Astrocyte of the cerebellum (primary cell): ENCODE results near the gene SNRK.

Experiments
- DNase-seq: peaks from one replicate; pipeline ENCODE4 v3.0.0-alpha.2; 2011; ENCODE audit warnings: low read depth
- H3K4me3 ChIP-seq: 2 replicates; pipeline ENCODE4 v1.5.1; 2011; ENCODE audit warnings: mild to moderate bottlenecking, low read depth, low read length, moderate library complexity
- CTCF ChIP-seq: IDR thresholded peaks from 2 replicates; pipeline ENCODE4 v1.5.1; 2012; ENCODE audit warnings: low read length, low read depth, moderate library complexity, mild to moderate bottlenecking; ENCODE audit errors: missing control alignments
- in situ Hi-C: cut with HindIII; loops from 2 replicates; pipeline ENCODE4 v1.10.0; 2017; ENCODE audit warnings: low sequenced_read_pairs

Gene SNRK

GRCh38 chr3:43378066-43378935 lies 92.0 kb downstream of the SNRK start:
- in situ Hi-C loops = no loop called here
- no peak overlapping the region for H3K4me3 ChIP-seq
- TF ChIP-seq CTCF = peak; percentile 71
- DNase-seq = no peak

DNA sequence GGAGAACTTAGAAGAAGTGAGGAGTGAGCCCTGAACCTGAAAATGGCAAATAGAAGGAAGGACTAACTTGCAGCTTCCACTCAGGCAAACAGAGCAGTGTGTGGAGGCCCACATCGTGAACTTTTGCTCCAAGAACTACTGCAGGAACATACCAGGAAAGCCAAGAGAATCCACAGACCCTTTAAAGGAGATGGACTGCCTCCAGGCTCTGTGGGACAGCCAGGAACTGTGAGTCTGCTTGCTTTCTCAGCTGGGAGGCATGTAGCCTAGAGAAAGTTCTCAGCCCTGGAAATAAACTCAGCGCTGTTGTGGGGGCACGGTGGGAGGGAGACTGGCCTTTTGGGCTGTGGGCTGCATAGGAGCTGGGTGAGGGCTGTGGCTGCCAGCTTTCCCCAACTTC lies 93.0 kb downstream of the SNRK start:
- TF ChIP-seq CTCF = no peak
- DNase-seq = peak; percentile 70
- in situ Hi-C loops = no loop called here
- no peak overlapping the region for H3K4me3 ChIP-seq

DNA sequence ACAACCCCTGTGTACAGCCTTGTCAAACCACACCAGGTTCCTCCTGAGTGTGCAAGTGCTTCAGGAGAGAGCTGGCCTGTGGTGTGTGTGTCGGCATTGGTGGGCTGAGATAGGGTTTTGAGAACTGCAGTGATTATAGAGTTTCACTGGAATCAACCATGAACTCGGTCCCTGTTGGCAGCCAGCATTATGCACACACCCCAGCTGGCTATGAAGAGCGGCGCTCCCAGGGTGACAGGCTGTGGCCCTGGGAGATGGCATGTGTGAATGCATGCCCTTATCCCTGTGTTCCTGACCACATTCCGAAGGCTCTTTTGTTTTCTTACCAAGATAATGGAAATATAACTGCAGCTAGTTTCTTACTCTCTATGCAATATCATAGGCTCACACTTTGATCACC lies 101.8 kb downstream of the SNRK start:
- in situ Hi-C loops = no loop called here
- no peak overlapping the region for H3K4me3 ChIP-seq
- no peak for DNase-seq
- TF ChIP-seq CTCF = no peak

- no peak for DNase-seq
- TF ChIP-seq CTCF = no peak
- in situ Hi-C loops = no loop called here
- H3K4me3 ChIP-seq = no peak overlapping the region
Measured at GRCh38 chr3:43388915-43389314, 102.6 kb downstream of the SNRK start.

GRCh38 chr3:43389388-43390254 lies 103.3 kb downstream of the SNRK start:
- DNase-seq = peak; percentile 22
- TF ChIP-seq CTCF = no peak
- in situ Hi-C loops = no loop called here
- no peak overlapping the region for H3K4me3 ChIP-seq

- no peak overlapping the region for H3K4me3 ChIP-seq
- no peak for DNase-seq
- in situ Hi-C loops = no loop called here
- TF ChIP-seq CTCF = no peak
Measured at GRCh38 chr3:43390255-43390588, 103.9 kb downstream of the SNRK start.
